ENCODE results near the gene B4GALNT1.
"Not testable (repeated sequence)": the region's sequence is repeated elsewhere in the genome, so short reads cannot be mapped to it uniquely, and the experiment has no call there.

Gene B4GALNT1

GRCh38 chr12:57656408-57656807 is 23.4 kb upstream of the B4GALNT1 start:
- H3K14ac ChIP-seq (ENCODE audit: low read length); H3K9me3 ChIP-seq (replicated peaks in 1 of 2; ENCODE audit: control insufficient read depth in 2 of 2, insufficient read depth in 1 of 2, low read depth in 1 of 2, low read length in 2 of 2); H3K4me1 ChIP-seq (ENCODE audit: control insufficient read depth in 2 of 2, insufficient read depth in 1 of 2, low read depth in 1 of 2, low read length in 2 of 2); H4K8ac ChIP-seq (ENCODE audit: low read depth, low read length); H3K4ac ChIP-seq (ENCODE audit: low read length); H3K18ac ChIP-seq (ENCODE audit: low read length); H3K4me2 ChIP-seq (ENCODE audit: insufficient read depth, low read length, poor library complexity, severe bottlenecking); H3K23ac ChIP-seq (ENCODE audit: low read depth, low read length, poor library complexity); H2BK12ac ChIP-seq (ENCODE audit: low read length); H3K36me3 ChIP-seq (replicated peaks in 1 of 2; ENCODE audit: control insufficient read depth in 2 of 2, insufficient read depth in 2 of 2, low read length in 2 of 2); H3K4me3 ChIP-seq (ENCODE audit: low read length in 2 of 2); H2BK120ac ChIP-seq (ENCODE audit: low read depth, low read length); H4K91ac ChIP-seq (ENCODE audit: low read depth, low read length, poor library complexity); H3K79me1 ChIP-seq (ENCODE audit: low read depth, low read length); H2AK5ac ChIP-seq (ENCODE audit: low read depth, low read length); H3K9ac ChIP-seq (ENCODE audit: low read depth, low read length, poor library complexity); H2BK5ac ChIP-seq (ENCODE audit: low read length); H3K27ac ChIP-seq (replicated peaks; ENCODE audit: low read length); H2AFZ ChIP-seq (ENCODE audit: low read length); H3K27me3 ChIP-seq (ENCODE audit: control insufficient read depth in 3 of 3, insufficient read depth in 3 of 3, low read depth in 1 of 3, low read length in 3 of 3); DNase-seq (ENCODE audit: low spot score); H2BK15ac ChIP-seq (ENCODE audit: low read length): not testable (repeated sequence)
- no CpG with 5 or more reads among the region's 4 CpGs for WGBS, 2 donors (ENCODE audit: extremely low coverage in 2 of 2, insufficient read length in 2 of 2, insufficient replicate concordance in 1 of 2)

GRCh38 chr12:57655541-57656240 is 22.7 kb upstream of the B4GALNT1 start:
- Histone ChIP-seq H3K9ac (ENCODE audit: low read depth, low read length, poor library complexity) (peak overlapping the region; percentile 12), H3K36me3 (replicated peaks in 1 of 2; ENCODE audit: control insufficient read depth in 2 of 2, insufficient read depth in 2 of 2, low read length in 2 of 2) (no peaks in the 10 kb centered on the region), H2AFZ (ENCODE audit: low read length) (no peak overlapping the region), H2BK5ac (ENCODE audit: low read length) (peak overlapping the region; percentile 71), H3K4ac (ENCODE audit: low read length) (no peak overlapping the region), H3K18ac (ENCODE audit: low read length) (no peak overlapping the region), H2BK120ac (ENCODE audit: low read depth, low read length) (no peak overlapping the region), H3K4me2 (ENCODE audit: insufficient read depth, low read length, poor library complexity, severe bottlenecking) (no peak overlapping the region), H3K79me1 (ENCODE audit: low read depth, low read length) (no peaks in the 10 kb centered on the region), H4K91ac (ENCODE audit: low read depth, low read length, poor library complexity) (no peak overlapping the region), H3K27me3 (ENCODE audit: control insufficient read depth in 3 of 3, insufficient read depth in 3 of 3, low read depth in 1 of 3, low read length in 3 of 3) (peaks cover 0 to 3% (median 0%) of the 10 kb centered on the region in 3 experiments), H3K4me3 (ENCODE audit: low read length in 2 of 2) (peak overlapping the region in 1 of 2 donors; percentile 59), H3K4me1 (ENCODE audit: control insufficient read depth in 2 of 2, insufficient read depth in 1 of 2, low read depth in 1 of 2, low read length in 2 of 2) (no peaks in the 10 kb centered on the region), H2AK5ac (ENCODE audit: low read depth, low read length) (no peak overlapping the region), H3K27ac (replicated peaks; ENCODE audit: low read length) (no peak overlapping the region), H3K23ac (ENCODE audit: low read depth, low read length, poor library complexity) (no peak overlapping the region), H4K8ac (ENCODE audit: low read depth, low read length) (no peak overlapping the region), H3K9me3 (replicated peaks in 1 of 2; ENCODE audit: control insufficient read depth in 2 of 2, insufficient read depth in 1 of 2, low read depth in 1 of 2, low read length in 2 of 2) (peaks cover 2 to 3% of the 10 kb centered on the region in 2 donors), H2BK15ac (ENCODE audit: low read length) (no peak overlapping the region), H2BK12ac (ENCODE audit: low read length) (no peak overlapping the region), H3K14ac (ENCODE audit: low read length) (no peak overlapping the region)
- no CpG with 5 or more reads among the region's 23 CpGs for WGBS, 2 donors (ENCODE audit: extremely low coverage in 2 of 2, insufficient read length in 2 of 2, insufficient replicate concordance in 1 of 2)
- DNase-seq (ENCODE audit: low spot score): no peak

- Histone ChIP-seq H2BK120ac (ENCODE audit: low read depth, low read length) (no peak overlapping the region), H3K36me3 (replicated peaks in 1 of 2; ENCODE audit: control insufficient read depth in 2 of 2, insufficient read depth in 2 of 2, low read length in 2 of 2) (no peaks in the 10 kb centered on the region), H2BK15ac (ENCODE audit: low read length) (no peak overlapping the region), H3K14ac (ENCODE audit: low read length) (no peak overlapping the region), H2AFZ (ENCODE audit: low read length) (no peak overlapping the region), H2AK5ac (ENCODE audit: low read depth, low read length) (no peak overlapping the region), H4K91ac (ENCODE audit: low read depth, low read length, poor library complexity) (no peak overlapping the region), H3K18ac (ENCODE audit: low read length) (no peak overlapping the region), H3K27ac (replicated peaks; ENCODE audit: low read length) (no peak overlapping the region), H2BK5ac (ENCODE audit: low read length) (no peak overlapping the region), H3K4me3 (ENCODE audit: low read length in 2 of 2) (no peak overlapping the region), H3K23ac (ENCODE audit: low read depth, low read length, poor library complexity) (no peak overlapping the region), H2BK12ac (ENCODE audit: low read length) (no peak overlapping the region), H3K9me3 (replicated peaks in 1 of 2; ENCODE audit: control insufficient read depth in 2 of 2, insufficient read depth in 1 of 2, low read depth in 1 of 2, low read length in 2 of 2) (peaks cover 2% of the 10 kb centered on the region in 2 donors), H3K4ac (ENCODE audit: low read length) (no peak overlapping the region), H3K79me1 (ENCODE audit: low read depth, low read length) (no peaks in the 10 kb centered on the region), H3K9ac (ENCODE audit: low read depth, low read length, poor library complexity) (no peak overlapping the region), H3K4me2 (ENCODE audit: insufficient read depth, low read length, poor library complexity, severe bottlenecking) (no peak overlapping the region), H4K8ac (ENCODE audit: low read depth, low read length) (no peak overlapping the region), H3K4me1 (ENCODE audit: control insufficient read depth in 2 of 2, insufficient read depth in 1 of 2, low read depth in 1 of 2, low read length in 2 of 2) (no peaks in the 10 kb centered on the region), H3K27me3 (ENCODE audit: control insufficient read depth in 3 of 3, insufficient read depth in 3 of 3, low read depth in 1 of 3, low read length in 3 of 3) (peaks cover 0 to 3% (median 0%) of the 10 kb centered on the region in 3 experiments)
- WGBS, 2 donors (ENCODE audit: extremely low coverage in 2 of 2, insufficient read length in 2 of 2, insufficient replicate concordance in 1 of 2): no CpG with 5 or more reads among the region's 3 CpGs
- no peak for DNase-seq (ENCODE audit: low spot score)
These were observed 21.0 kb upstream of the B4GALNT1 start for GRCh38 chr12:57654042-57654441.

DNA sequence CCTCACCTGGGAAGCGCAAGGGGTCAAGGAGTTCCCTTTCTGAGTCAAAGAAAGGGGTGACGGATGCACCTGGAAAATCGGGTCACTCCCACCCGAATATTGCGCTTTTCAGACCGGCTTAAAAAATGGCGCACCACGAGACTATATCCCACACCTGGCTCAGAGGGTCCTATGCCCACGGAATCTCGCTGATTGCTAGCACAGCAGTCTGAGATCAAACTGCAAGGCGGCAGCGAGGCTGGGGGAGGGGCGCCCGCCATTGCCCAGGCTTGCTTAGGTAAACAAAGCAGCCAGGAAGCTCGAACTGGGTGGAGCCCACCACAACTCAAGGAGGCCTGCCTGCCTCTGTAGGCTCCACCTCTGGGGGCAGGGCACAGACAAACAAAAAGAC is 13.7 kb upstream of the B4GALNT1 start:
- H3K27me3 ChIP-seq (ENCODE audit: control insufficient read depth in 3 of 3, insufficient read depth in 3 of 3, low read depth in 1 of 3, low read length in 3 of 3); H2AK5ac ChIP-seq (ENCODE audit: low read depth, low read length); H3K9ac ChIP-seq (ENCODE audit: low read depth, low read length, poor library complexity); H2BK5ac ChIP-seq (ENCODE audit: low read length); H3K4me1 ChIP-seq (ENCODE audit: control insufficient read depth in 2 of 2, insufficient read depth in 1 of 2, low read depth in 1 of 2, low read length in 2 of 2); H3K4ac ChIP-seq (ENCODE audit: low read length); H2BK120ac ChIP-seq (ENCODE audit: low read depth, low read length); H2BK15ac ChIP-seq (ENCODE audit: low read length); H2BK12ac ChIP-seq (ENCODE audit: low read length); DNase-seq (ENCODE audit: low spot score); H3K9me3 ChIP-seq (replicated peaks in 1 of 2; ENCODE audit: control insufficient read depth in 2 of 2, insufficient read depth in 1 of 2, low read depth in 1 of 2, low read length in 2 of 2); H3K27ac ChIP-seq (replicated peaks; ENCODE audit: low read length); H3K36me3 ChIP-seq (replicated peaks in 1 of 2; ENCODE audit: control insufficient read depth in 2 of 2, insufficient read depth in 2 of 2, low read length in 2 of 2); H3K14ac ChIP-seq (ENCODE audit: low read length); H3K79me1 ChIP-seq (ENCODE audit: low read depth, low read length); H4K8ac ChIP-seq (ENCODE audit: low read depth, low read length); H3K4me2 ChIP-seq (ENCODE audit: insufficient read depth, low read length, poor library complexity, severe bottlenecking); H3K4me3 ChIP-seq (ENCODE audit: low read length in 2 of 2); H2AFZ ChIP-seq (ENCODE audit: low read length); H3K23ac ChIP-seq (ENCODE audit: low read depth, low read length, poor library complexity); H3K18ac ChIP-seq (ENCODE audit: low read length); H4K91ac ChIP-seq (ENCODE audit: low read depth, low read length, poor library complexity): not testable (repeated sequence)
- no CpG with 5 or more reads among the region's 15 CpGs for WGBS, 2 donors (ENCODE audit: extremely low coverage in 2 of 2, insufficient read length in 2 of 2, insufficient replicate concordance in 1 of 2)

Data from neuronal stem cell (in vitro differentiated cells).